ENCODE results near the gene GALNT6.

Gene GALNT6

DNA sequence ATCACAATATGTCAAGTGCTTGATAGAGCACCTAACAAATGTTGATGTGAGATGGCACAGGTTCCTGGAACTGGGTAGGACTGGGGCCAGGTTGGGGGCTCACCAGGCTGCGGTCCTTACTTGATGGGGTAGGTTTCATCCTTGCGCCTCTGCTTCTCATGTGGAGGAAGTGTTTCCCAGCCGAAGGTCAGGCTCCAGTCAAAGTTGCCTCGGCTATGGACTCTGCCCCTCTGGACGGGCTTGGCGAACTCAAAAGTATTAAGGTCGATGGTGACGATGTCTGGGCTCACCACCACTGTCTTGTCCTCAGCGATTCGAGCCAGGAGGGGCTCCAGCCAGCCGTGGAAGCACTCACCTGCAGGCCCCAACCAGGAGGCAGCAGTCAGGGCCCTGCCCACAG lies 27.2 kb downstream of the GALNT6 start:
- TF ChIP-seq, protein P1, sequence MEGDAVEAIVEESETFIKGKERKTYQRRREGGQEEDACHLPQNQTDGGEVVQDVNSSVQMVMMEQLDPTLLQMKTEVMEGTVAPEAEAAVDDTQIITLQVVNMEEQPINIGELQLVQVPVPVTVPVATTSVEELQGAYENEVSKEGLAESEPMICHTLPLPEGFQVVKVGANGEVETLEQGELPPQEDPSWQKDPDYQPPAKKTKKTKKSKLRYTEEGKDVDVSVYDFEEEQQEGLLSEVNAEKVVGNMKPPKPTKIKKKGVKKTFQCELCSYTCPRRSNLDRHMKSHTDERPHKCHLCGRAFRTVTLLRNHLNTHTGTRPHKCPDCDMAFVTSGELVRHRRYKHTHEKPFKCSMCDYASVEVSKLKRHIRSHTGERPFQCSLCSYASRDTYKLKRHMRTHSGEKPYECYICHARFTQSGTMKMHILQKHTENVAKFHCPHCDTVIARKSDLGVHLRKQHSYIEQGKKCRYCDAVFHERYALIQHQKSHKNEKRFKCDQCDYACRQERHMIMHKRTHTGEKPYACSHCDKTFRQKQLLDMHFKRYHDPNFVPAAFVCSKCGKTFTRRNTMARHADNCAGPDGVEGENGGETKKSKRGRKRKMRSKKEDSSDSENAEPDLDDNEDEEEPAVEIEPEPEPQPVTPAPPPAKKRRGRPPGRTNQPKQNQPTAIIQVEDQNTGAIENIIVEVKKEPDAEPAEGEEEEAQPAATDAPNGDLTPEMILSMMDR (IDR thresholded peaks at IDR 0.05; ENCODE audit: low read depth, low read length), result no peak
- no peak for DNase-seq (ENCODE audit: extremely low read depth, low read depth)

DNA sequence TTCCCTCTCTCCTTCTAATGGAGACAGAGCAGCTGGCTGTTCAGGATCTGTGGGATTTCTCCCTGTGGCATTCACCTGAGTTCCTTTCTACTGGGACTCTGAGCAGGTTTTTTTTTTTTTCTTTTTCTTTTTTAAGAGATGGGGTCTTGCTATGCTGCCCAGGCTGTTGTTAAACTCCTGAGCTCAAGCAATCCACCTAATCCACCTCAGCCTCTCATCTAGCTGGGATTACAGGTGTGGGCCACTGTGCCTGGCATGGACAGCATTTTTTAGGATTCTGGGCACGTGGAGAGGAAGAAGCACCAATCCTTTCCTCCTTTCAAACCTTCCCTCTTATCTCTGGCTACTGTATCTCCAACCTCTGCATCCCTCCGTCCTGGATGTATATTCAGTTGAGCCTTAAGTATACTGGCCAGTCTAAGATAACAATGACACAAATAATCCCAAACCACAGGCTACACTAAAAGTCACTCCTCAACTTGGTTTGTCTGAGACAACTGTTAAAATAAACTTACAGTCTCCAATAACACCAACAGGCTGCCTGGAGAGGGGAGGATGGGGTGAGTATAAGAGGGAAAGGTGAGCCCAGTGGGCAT lies 28.4 kb downstream of the GALNT6 start:
- no peak for DNase-seq (ENCODE audit: extremely low read depth, low read depth)
- TF ChIP-seq, protein P1 (IDR thresholded peaks at IDR 0.05; ENCODE audit: low read depth, low read length), result no peak

DNA sequence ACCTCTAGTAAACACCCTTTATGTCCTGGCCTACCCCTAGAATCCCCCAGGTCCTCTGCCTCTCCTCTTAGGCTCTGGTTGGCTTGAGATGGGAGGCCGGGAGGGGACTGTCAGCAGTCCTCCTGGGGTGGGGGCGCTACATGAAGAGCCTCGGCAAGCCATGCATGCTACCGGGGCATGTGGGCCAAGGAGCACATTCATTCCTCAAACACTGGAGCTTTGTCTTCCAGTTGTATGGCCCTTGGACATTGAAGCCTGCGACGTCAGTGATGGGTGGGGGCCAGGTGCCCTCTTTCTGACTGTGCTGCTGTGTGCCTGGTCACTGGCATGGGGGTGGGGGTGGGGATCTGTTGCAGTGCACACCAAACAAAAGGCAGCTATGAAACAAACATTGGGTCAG lies 28.9 kb downstream of the GALNT6 start:
- no peak for DNase-seq (ENCODE audit: extremely low read depth, low read depth)
- TF ChIP-seq, protein P1 (IDR thresholded peaks at IDR 0.05; ENCODE audit: low read depth, low read length), result no peak

DNA sequence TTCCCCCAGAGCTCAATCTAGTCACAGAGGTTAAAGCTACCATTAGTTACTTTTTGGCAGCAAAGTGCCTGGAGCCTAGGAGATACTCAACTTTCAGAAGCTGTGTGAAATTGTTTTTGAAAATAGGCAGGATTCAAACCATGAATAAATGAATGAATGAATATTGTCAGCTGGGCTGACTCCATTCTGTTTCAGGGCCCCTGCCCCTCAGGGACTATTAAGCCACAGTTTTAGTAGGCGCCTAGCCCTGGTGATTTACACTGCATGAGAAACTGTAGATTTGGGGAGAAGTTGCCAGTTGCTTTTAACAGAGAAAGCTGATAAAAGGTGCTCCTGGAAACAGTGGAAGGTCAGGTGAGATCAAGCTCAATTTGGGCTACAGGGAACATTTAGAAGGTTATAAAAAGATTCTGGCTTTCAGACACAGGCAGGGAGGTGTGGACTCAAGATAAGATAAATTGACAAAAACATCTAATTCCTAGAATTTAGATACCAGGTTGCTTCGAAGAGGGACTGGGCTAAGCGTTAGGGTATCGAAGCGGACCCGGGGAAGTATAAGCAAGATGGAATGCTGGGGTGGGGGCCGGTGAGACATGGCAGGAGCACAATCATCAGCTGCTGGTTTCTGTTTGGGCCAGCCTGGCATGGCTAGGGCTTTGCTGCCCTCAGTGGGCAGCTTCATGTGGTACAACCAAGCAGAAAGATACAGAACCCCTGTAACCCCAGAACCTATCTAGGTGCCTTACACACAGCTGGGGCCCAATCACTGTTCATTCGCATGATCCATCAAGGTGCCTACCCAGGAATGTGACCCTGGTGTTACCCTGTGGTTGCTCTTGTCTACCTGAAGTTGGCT lies 29.8 kb downstream of the GALNT6 start:
- no peak for DNase-seq (ENCODE audit: extremely low read depth, low read depth)
- TF ChIP-seq, protein P1 (IDR thresholded peaks at IDR 0.05; ENCODE audit: low read depth, low read length), result no peak

DNA sequence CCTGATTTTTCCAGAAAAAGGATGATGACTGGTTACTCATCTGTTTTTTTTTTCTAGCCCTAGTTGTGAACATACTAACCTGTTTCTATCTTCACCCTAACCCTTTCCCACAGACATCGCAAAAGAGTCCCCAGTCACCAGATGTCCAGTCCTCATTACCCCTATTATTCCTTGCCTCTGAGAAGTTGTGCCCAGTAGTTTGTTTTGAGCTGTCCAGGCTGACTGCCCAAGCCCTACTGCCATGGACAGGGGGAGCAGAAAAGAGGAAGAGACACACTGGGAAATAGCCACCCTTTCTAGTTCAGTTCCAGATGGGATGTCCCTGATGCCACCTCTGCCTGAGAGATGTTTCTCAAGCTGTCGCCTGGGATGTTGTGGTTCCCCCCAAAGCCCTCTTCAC lies 30.9 kb downstream of the GALNT6 start:
- DNase-seq (ENCODE audit: extremely low read depth, low read depth), result no peak
- TF ChIP-seq, protein P1 (IDR thresholded peaks at IDR 0.05; ENCODE audit: low read depth, low read length), result no peak

DNA sequence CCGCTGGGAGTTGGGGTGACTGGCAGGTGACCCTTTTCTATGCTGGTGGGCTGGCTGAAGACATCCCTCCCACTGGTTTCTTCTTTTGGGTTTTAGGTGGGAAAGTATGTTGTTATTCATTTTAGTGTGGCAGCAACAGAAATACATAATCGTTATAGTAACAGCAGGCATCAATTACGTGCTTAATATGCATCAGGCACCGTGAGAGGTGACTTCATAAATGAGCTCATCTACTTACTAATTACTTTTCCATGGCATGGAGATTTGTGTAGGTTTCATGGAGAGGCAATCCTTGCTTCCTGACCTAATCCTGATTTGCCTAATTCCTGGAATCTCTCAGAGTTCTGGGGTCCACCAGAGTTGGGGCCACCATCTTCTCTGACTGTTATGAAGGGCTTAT lies 31.4 kb downstream of the GALNT6 start:
- DNase-seq (ENCODE audit: extremely low read depth, low read depth), result no peak
- TF ChIP-seq, protein P1 (IDR thresholded peaks at IDR 0.05; ENCODE audit: low read depth, low read length), result no peak

DNA sequence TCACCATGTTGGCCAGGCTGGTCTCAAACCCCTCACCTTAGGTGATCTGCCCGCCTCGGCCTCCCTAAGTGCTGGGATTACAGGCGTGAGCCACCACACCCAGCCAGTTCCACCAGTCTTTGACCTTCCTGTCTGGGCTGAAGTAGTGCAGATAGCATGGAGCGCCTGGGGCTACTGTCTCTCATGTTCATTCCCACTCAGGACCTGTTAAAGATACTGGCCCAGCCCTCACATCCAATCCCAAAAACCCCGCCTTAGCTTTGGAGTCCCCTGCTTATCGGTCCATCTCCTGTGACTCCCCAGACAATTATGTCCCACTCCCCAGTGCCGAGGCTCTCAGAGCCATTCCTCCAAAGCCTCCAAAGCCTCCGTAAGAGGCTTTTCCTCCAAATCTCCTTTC lies 32.7 kb downstream of the GALNT6 start:
- TF ChIP-seq, protein P1 (IDR thresholded peaks at IDR 0.05; ENCODE audit: low read depth, low read length), result no peak
- DNase-seq (ENCODE audit: extremely low read depth, low read depth), result no peak
